A204.1 (cell line): ENCODE data around the gene MYLK.

Source experiments
- FAIRE-seq: peaks from 2 replicates; lab custom pipeline; 2012; peaks lifted over from hg19 to GRCh38; lab: Jason Lieb, UNC

MYLK gene

DNA sequence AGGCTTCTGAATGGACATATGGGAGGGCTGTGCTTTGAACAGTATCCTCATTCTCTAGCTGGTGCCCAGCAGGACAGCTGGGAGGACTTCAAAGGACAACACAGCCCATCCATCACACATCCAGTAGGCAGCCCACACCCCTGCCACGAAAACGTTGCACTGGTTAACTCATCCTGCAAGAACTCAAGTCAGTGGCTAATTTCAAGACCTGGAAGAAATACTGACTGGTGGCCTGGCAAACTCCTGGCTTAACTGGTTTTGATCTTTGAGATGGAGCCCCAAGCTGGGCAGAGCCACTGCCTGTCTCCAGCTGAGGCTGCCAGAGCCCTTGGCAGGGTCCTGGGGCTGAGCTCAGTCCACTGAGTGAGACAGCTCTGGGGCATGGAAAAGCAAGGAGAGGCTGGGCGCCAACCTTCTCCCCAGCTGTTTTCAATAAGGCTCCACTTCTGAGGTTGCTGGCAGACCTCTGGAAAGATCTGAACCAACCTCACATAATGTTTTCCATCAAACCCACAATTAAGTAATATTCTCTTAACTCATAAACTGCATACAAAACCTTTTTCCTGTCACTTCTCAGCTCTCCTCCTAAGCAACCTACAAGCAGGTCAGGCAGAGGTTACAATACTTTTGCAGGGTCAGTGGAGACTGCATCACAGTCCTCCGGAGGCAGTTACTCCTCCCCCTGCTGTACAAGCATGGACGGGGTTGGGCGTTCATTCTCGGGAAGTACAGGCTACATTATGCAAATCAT, 110.3 kb downstream of the MYLK start:
- FAIRE-seq, result no peak

DNA sequence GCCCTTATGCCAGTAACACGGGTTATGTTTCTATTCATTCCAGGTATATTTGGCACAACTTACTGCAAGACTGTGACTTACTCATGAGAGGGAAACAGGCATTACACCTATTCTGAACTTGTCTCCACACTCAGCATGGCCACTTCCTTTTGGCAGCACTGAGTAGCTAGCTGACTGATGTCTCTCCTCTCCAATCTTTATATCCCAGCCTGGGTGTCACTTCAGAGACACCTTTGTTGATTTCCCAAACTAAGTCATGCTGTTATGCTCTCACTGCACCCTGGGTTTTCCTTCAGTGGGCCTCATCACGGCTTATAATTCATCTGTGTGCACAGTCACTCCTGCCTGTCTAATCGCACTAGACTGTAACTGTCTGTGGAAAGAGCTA, 114.8 kb downstream of the MYLK start:
- FAIRE-seq, result no peak

DNA sequence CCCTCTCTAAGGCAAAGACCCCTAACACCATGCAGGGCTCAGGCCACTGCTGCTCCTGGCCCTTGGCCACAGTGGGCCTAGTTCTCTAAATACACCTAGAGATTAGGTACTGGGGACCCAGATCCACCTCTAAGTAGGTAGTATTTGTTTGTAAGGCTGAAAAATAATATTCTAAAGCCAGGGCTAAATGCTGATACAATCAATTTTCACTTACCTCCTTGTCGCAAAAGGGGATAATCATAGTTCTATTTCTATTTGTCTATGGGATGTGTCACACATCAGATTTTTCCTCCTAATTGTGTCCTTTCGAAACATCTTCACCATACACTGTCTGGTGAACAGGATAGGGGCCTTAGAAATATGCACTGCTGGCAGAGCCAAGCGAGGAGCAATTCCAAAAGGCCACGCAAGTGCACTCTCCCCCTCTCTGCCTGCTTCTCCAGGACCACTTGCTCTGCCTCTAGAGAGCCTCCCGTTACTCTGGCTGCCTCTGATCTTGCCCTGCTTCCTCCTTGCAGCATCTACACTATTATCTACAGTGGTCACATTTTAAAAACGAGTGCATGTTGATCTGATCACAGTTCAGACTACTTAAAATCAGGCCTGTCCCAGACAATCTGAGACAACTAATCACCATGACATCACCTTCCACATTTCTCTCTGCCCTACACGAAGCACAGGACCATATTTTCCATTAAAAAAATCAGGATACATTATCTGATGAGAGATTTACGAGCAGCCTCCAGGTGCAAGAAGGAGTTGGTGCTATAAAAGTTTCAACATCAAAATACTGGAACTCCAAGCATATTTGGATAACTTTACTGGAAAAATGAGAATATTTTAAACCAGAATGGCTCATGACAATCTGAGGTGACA, 115.4 kb downstream of the MYLK start:
- no peak for FAIRE-seq

DNA sequence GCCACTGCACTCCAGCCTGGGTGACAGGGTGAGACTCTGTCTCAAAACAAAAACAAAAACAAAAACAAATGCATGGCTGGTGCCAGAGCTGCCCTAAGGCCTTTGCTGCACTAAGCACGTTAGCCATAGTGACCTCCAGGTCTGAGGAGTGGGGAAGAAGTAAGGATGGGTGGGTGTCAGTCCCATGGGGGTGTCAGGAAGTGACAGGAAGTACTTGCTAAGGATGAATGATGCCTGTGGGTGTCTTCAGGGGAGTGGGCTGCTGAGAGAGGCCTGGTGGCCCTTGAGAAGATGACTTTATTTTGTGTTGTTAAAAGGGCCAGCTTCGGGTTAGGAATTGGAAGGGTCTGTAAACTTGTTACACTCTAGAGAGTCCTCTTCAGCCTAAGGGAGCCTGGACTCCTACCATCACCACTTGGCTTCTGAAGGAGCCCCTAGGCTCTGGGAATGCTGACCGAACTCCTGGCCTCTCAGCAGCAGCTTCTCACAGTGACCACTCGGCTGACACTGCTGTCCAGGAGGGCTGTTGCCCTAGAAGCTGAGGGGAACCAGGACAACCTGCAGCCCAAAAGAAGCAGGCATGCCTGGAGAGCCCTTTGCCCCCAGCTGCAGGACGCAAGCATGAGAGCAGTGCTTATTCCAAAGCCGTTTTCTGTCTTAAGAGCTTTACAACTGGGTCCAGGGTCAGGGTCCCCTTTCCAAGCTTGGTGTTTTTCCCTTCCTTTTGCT, 116.4 kb downstream of the MYLK start:
- no peak for FAIRE-seq

DNA sequence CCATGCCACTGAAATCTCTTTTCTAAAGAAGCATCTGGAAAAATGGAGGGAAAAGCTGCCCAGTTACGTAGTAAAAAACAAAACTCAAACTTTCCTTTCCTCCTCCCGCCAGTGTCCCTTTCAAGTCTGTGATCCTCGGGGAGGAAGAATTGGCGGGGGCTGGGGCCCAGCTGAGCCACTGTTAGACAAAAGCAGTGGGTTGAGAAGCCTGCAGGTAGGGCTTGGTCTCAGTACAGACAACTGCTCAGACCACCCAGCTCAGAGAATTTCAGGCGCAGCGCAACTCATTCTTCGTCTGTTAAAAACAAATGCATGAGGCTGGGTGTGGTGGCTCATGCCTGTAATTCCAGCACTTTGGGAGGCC, 117.1 kb downstream of the MYLK start:
- FAIRE-seq, result no peak

DNA sequence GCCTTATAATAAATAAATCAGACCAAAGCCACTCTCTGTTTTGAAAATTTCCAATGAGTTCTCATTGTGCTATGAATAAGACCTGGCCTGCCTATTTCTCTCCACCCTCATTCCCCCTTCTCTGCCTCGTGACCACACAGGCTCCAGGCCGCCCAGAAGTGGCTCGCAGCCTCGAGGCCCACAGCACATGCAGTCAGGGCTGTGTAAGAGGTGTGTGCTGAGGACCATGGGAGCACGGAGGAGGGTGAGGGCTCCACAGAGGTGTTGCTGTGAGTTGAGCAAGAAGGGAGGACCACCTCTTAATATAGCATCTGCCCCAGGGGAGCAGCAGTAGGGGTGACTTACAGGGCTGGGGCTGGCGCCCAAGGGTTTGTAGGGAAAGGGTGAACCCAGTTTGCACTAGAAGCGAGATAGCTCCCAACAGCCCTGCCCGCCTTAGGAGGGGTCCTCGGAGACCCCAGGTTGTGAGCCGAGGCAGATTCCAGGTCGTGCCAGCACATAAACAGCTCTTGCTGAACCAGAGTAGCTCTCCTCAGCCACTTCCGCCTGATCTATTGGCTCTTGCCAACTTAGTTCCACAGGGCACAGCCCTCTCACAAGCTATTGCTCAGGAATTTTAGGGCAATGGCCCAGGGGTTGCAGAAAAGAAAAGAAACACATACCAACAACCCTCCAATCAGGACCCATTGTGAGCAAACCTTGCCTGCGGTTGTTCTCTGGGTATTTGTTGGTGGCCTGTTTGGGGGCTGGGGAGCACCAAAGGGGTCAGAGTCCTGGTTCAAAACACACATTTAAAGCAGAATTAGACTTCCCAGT, 117.7 kb downstream of the MYLK start:
- no peak for FAIRE-seq

DNA sequence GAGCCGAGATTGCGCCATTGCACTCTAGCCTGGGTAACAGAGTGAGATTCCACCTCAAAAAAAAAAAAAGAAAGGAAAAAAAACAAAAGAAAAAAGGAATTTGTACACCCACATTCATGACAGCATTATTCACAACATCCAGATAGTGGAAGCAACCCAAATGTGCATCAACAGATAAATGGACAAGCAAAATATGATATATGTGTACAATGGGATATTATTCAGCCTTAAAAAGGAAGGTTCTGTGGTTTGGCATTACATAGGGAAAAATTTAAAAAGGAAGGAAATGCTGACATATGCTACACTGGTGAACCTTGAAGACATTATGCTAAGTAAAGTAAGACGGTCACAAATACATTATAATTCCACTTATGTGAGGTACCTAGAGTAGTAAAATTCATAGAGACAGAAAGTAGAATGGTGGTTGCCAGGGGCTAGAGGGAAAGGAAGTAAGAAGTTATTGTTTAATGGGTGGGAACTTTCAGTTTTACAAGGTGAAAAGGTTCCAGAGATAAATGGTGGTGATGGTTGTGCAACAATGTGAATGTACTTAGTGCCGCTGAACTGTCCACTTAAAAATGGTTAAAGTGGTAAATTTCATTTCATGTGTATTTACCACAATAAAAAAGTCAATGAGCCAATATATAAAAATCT, 118.5 kb downstream of the MYLK start:
- no peak for FAIRE-seq

DNA sequence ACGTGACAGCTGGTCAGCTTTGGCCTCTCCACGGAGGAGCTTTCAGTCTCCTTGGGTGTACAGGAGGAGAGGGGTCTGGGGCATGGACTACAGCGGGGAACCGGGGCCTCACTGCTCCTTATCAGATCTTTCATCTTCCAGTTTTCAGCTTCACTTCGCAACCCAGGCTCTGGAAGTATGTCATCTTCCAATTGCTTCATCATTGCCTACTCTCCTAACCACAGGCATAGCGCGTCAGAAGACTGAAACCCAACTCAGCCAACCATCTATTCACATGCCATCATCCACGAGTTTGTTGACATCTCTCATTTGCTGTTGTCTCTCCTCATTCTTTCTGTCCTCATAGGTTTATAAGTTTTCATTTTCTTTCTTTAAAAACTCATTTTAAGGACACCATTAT, 119.5 kb downstream of the MYLK start:
- FAIRE-seq, result no peak

DNA sequence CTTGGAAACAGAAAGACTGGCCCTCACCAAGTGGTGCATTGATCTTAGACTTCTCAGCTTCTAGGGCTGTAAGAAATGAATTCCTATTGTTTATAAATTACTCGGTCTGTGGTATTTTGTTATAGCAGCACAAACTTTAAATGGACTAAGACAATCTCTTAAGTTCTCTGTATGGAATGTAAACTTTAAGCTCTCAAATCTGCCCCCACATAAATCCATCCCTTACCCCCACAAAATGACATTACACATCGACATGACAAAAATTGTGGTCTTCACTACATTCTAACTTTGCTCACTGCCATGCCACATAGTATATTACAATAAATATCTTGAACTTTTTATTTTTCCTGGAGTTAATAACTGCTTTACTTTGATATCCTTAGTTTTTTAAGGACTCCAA, 121.3 kb downstream of the MYLK start:
- FAIRE-seq, result no peak

DNA sequence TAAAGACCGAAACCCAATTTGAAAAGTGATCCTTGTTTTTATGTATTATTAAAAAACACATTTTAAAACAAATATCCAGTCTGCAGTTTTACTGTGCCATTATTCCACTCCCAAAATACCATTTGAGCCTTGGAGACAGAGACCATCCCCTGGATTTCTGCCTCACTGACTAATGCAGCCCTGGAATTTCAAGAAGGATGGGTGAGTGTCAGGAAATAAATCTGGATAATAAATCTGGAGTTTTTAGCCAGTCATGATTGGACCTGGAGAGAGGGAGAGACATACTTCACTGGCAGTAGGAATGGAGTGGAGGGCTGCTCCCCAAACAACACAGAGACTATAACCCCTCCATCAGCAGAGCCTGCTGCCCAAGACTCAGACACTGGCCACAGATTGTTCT, 123.3 kb downstream of the MYLK start:
- FAIRE-seq, result no peak

DNA sequence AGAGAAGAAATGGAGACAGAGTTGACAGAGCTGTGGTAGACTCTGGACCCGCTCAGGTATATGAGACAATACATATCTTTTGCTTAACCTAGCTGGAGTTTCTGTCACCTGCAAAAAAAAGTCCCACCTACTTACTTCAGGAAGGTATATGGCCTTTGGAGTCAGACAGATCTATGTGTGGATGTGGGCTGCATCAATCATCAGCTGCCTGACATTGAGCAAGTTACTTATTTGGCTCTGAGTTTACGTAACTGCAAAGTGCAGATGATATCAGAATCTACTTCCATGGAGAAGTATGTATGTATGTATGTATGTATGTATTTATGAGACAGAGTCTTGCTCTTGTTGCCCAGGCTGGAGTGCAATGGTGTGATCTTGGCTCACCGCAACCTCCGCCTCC, 124.3 kb downstream of the MYLK start:
- FAIRE-seq, result no peak

DNA sequence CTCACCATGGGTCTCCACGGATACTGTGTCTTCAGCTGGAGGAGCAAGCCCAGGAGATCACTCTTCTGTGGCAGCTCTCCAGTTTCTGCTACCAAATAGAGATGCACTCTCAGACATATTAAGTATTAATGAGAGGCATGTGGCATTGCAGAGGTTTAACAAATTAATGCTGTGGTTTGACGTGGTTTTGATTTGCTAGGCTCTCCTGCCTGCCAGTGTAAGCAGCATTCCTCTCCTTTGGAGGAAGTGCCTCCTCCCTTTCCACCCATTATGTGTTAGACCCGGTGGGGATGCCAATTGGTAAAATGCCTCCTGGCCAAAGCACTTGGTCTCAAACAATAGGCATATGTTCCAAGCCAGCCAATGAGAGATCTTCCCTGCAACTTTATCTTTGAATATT, 124.8 kb downstream of the MYLK start:
- no peak for FAIRE-seq

DNA sequence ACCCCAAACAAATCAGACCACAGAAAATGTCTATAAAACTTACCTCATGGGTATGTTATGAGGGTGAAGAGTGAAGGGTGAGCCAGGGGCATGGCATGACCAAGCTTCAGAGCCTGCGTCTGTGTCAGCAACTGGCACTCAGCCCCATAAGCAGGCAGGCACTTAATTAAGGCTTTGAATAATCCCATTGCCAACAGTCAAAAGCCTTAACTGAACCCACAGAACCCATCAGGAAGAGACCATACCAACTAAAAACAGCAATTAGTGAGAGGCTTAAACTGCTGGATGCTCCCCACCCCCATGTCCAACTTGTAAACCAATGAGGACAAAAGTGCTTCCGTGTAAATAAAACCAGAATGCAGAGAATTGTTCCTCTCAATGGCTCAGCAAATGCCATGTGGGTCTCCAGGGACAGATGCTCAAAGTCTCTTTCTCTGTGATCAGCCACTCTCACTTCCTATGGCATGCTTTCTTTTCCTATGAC, 126.0 kb downstream of the MYLK start:
- no peak for FAIRE-seq

DNA sequence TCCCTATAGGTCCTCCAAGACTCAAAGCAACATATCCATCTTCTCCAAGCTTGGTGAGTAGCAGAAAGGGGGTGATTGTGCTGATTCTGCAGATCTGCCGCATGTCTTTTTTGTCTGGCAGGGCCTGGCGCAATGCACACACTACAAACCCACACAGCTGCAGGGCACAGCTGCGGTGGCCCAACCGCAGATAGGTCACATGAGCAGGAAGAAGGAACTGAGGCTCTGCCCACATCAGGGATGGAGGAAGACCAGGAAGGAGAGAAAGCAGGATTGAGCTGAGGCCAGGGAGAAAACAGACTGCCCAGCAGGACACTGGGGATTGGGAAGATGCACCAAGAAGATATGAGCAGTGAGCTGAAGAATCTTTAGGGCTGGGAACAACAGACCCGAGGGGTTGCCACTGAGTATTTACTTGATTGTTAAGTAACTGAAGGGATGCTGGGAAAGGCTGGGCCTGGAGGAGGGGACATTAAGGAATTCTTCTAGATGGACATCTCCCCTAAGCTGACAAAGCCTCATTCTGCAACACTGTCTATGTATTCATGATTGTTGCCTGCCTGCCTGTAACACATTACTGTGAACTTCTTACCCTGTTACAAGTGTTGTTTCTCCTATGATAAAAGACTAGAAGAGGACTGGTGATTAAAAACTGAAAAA, 126.7 kb downstream of the MYLK start:
- no peak for FAIRE-seq

DNA sequence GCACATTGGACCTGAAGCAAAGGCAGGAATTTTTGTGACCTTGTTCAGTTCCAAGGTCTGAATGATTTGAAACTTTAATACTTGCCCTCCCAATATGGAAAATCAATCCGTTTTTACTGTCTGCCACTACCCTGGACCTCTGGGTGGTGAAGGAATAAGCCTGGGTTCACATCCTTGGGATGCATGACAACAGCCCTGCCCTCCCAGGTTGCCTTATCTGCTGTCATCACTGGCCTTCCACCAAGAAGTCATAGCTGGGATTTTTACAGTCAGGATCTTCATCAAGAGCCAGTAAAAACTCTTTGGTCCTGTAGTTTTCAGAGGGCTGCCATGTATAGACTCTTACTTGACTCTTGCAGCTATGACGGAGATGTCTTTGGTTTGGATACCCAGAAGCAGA, 128.6 kb downstream of the MYLK start:
- FAIRE-seq, result no peak

DNA sequence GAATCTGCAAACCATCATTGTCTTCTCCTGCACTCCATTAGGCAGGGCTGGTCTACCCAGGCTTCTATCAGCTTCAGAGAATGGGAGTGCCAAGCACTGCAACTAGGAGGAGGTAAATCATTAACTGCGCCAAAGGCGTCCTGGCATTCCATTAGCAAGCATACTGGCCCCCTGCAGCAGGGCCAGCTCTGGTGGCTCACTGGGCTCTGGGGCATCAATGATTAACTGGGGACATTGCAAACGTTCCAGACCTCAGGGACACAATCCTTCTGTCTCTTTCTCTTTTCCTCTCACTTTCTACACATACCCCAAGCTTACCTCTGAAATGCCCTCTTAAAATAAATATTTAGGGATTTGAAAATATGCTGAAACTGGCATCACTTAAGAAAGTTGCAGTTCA, 129.0 kb downstream of the MYLK start:
- FAIRE-seq, result no peak

DNA sequence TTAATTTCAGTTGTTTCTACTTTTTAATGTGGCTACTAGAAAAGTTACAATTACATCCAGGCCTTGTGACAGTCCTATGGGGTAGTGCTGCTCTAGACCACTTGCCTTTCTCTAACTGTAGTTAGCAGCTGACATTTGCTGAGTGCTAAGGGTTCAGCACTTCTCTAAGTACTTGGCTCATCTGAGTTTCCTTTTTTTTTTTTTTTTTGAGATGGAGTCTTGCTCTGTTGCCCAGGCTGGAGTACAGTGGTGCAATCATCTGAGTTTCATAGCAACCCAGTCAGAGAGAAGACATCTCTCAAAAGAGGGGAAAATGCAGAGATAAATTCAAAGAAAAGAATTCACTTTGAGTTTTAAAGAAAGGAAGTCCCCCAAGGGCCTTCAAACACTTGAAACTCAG, 130.8 kb downstream of the MYLK start:
- FAIRE-seq, result no peak

DNA sequence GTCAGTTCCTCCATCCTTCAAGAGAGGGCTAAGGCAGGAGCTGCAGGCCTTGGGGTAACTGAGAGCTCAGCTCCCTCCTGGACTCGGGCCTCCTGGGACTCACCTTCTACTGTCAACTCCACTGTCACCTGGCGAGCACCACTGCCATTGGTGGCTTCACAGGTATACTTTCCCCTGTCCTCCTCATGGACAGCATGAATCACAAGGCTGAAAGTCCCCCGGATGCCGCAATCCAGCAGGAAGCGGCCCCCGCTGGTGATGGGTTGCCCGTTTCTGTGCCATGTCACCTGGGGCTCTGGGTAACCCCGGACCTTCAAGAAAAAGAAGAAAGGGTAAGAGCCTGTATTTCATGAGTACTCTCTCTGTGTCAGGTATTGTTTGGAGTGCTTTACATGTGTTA, 131.9 kb downstream of the MYLK start:
- no peak for FAIRE-seq

DNA sequence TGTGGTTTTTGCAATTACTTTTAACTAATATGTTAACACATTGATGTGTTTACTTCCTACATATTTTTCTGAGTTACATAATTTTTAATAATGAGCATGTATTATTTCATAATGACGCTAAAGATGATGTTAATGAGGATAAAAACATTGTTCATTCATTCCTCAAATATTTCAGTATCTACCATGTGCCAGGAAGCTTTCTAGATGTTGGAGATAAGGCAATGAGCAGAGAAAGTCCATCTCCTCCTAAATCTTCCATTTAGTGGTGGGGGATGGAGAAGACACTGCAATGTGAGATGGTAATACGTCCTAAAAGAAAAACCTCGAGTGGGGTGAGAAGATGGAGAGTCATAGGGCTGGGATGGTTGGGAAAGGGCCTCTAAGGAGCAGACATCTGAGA, 132.7 kb downstream of the MYLK start:
- no peak for FAIRE-seq

DNA sequence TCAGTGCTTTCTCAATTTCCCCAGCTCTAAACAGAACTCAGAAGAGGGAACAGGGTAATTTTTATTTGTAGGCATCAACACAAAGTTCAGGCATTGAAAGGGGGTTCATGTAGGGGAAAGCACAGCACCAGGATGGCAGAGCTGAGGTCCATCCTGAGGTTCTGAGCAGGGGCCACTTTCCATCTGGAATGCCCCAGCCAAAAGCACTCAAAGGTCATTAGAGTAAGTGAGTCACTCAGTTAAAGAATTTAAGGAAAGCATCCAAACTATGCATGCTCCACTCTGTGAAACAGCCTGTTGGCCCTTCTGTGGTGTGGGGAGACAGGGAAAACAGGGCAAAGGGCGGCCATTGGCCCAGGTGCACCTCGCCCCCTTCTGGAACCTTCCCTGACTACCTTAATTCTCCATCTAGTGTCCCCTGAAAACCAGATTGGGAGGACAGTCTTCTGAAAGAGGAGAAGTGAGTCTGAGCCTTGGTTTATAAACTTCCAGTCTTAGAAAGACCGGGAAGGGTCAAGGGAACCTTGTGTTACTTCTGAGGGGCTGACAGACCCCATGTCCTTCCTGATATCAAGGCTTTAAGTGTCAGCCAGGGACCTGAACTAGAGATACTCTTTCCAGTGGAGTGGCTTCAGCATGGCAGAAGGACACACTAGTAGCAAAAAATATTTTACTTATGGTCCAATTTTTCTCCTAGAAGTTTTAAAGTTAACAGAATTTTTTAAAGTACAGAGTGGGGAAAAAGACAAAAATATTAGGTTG, 133.3 kb downstream of the MYLK start:
- FAIRE-seq, result no peak
